HL-60 (cell line): Measurements from ENCODE around the gene GLRA1.

Source experiments
- DNase-seq, 2 experiments: peaks; one replicate each; pipeline ENCODE4 v3.0.0-alpha.2; 2010 to 2020; ENCODE audit warnings: low read depth in 1 of 2, low spot score in 1 of 2
- H3K27ac ChIP-seq: fragments of 250-450 bp; sonication (Bioruptor Pico); replicated peaks from 2 replicates; pipeline ENCODE4 v1.5.1; 2020; ENCODE audit warnings: mild to moderate bottlenecking, moderate library complexity
- H3K27me3 ChIP-seq: fragments of 250-450 bp; sonication (Bioruptor Pico); 2 replicates; pipeline ENCODE4 v1.5.1; 2021; ENCODE audit warnings: mild to moderate bottlenecking, moderate library complexity; ENCODE audit not compliant: insufficient read depth, poor library complexity, severe bottlenecking
- H3K4me3 ChIP-seq: replicated peaks from 2 replicates; pipeline ENCODE4 v1.5.1; 2011; ENCODE audit warnings: mild to moderate bottlenecking, control low read depth, low read length; ENCODE audit not compliant: insufficient read depth
- GABPA ChIP-seq: IDR thresholded peaks from 2 replicates; pipeline ENCODE4 v1.6.1; 2012; ENCODE audit warnings: low read depth
- POLR2AphosphoS5 ChIP-seq: IDR thresholded peaks from 2 replicates; pipeline ENCODE4 v1.6.1; 2012; ENCODE audit warnings: low read depth
- SPI1 ChIP-seq: IDR thresholded peaks from 2 replicates; pipeline ENCODE4 v1.6.1; 2012; ENCODE audit warnings: low read depth, mild to moderate bottlenecking, borderline replicate concordance
- TF ChIP-seq, protein P1 (sequence below): IDR thresholded peaks from 2 replicates; pipeline ENCODE4 v1.6.1; 2012; ENCODE audit warnings: low read depth; ENCODE audit not compliant: insufficient replicate concordance
- TF ChIP-seq, protein P2 (sequence below): IDR thresholded peaks from one replicate; pipeline ENCODE4 v1.5.1; 2011; ENCODE audit warnings: low read length, control low read depth, inconsistent platforms; ENCODE audit not compliant: insufficient read depth

Gene GLRA1

DNA sequence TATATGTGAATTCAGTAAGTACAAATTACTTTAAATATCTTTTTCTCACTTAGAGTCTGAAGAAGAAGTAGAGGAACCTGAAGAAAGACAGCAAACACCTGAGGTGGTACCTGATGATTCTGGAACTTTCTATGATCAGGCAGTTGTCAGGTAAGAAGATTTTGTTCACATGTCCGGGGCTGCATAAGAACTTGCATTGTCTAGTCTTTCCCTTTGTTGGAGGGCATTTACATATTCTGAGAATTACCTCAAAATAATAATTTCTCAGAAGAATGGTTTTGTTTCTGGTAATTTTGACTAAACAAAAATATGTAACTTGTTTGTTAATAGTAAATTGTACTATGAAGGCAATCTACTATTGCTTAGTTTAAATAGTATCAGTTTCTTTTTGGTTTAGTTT lies 129.2 kb downstream of the GLRA1 start:
- H3K27ac ChIP-seq: no peak overlapping the region
- TF ChIP-seq, protein P1, sequence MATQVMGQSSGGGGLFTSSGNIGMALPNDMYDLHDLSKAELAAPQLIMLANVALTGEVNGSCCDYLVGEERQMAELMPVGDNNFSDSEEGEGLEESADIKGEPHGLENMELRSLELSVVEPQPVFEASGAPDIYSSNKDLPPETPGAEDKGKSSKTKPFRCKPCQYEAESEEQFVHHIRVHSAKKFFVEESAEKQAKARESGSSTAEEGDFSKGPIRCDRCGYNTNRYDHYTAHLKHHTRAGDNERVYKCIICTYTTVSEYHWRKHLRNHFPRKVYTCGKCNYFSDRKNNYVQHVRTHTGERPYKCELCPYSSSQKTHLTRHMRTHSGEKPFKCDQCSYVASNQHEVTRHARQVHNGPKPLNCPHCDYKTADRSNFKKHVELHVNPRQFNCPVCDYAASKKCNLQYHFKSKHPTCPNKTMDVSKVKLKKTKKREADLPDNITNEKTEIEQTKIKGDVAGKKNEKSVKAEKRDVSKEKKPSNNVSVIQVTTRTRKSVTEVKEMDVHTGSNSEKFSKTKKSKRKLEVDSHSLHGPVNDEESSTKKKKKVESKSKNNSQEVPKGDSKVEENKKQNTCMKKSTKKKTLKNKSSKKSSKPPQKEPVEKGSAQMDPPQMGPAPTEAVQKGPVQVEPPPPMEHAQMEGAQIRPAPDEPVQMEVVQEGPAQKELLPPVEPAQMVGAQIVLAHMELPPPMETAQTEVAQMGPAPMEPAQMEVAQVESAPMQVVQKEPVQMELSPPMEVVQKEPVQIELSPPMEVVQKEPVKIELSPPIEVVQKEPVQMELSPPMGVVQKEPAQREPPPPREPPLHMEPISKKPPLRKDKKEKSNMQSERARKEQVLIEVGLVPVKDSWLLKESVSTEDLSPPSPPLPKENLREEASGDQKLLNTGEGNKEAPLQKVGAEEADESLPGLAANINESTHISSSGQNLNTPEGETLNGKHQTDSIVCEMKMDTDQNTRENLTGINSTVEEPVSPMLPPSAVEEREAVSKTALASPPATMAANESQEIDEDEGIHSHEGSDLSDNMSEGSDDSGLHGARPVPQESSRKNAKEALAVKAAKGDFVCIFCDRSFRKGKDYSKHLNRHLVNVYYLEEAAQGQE: no peak
- TF ChIP-seq POLR2AphosphoS5 (no peak), GABPA (no peak), SPI1 (no peak)
- TF ChIP-seq, protein P2, sequence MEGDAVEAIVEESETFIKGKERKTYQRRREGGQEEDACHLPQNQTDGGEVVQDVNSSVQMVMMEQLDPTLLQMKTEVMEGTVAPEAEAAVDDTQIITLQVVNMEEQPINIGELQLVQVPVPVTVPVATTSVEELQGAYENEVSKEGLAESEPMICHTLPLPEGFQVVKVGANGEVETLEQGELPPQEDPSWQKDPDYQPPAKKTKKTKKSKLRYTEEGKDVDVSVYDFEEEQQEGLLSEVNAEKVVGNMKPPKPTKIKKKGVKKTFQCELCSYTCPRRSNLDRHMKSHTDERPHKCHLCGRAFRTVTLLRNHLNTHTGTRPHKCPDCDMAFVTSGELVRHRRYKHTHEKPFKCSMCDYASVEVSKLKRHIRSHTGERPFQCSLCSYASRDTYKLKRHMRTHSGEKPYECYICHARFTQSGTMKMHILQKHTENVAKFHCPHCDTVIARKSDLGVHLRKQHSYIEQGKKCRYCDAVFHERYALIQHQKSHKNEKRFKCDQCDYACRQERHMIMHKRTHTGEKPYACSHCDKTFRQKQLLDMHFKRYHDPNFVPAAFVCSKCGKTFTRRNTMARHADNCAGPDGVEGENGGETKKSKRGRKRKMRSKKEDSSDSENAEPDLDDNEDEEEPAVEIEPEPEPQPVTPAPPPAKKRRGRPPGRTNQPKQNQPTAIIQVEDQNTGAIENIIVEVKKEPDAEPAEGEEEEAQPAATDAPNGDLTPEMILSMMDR: no peak
- H3K27me3 ChIP-seq: no peaks in the 10 kb centered on the region
- H3K4me3 ChIP-seq: no peak overlapping the region
- DNase-seq: no peak

- Histone ChIP-seq H3K27ac (no peak overlapping the region), H3K27me3 (no peaks in the 10 kb centered on the region), H3K4me3 (no peak overlapping the region)
- no peak for DNase-seq
- TF ChIP-seq, protein P2: no peak
- TF ChIP-seq GABPA (no peak), POLR2AphosphoS5 (no peak), SPI1 (no peak)
- TF ChIP-seq, protein P1: no peak
These were observed 131.3 kb downstream of the GLRA1 start for GRCh38 chr5:151793358-151793757.

DNA sequence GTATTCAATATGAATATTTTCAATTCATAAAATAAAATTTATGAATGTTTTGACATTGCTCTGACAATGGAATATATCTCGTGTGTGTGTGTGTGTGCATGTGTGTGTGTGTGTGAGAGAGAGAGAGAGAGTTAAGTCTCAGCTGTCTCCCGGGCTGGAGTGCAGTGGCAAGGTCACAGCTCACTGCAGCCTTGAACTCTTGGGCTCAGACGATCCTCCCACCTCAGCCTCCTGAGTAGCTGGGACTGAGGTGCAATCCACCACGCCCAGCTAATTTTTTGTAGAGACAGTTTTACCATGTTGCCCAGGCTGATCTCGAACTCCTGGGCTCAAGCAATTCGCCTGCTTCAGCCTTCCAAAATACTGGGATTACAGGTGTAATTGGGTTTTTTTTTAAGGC lies 136.8 kb downstream of the GLRA1 start:
- DNase-seq: no peak
- TF ChIP-seq, protein P2: no peak
- no peak for TF ChIP-seq POLR2AphosphoS5
- no peak for TF ChIP-seq SPI1
- TF ChIP-seq, protein P1: no peak
- H3K27me3 ChIP-seq: no peaks in the 10 kb centered on the region
- H3K27ac ChIP-seq: no peak overlapping the region
- no peak overlapping the region for H3K4me3 ChIP-seq
